Activated T-cell treated with anti-CD3 and anti-CD28 coated beads, Interleukin-2, amount 50 U/mL, for 4 hours (primary cell): ENCODE data around the gene SLC24A4. TPM values are rescaled to one million over a fixed set of nuclear protein-coding genes. Genes with fewer than 3 reads are reported as not detected.

ENCODE experiments used
- ATAC-seq, 2 donors: fragments of 200-7000 bp; cut with Tn5 transposase; one replicate each; pipeline ENCODE4 v1.10.0; 2021
- DNase-seq: peaks from one replicate; pipeline ENCODE4 v3.0.0-alpha.2; 2020
- H3K27me3 Mint-ChIP-seq: one replicate; pipeline ENCODE4 v1.8.0; 2021; ENCODE audit warnings: low read depth, mixed read lengths
- H3K36me3 Mint-ChIP-seq: one replicate; pipeline ENCODE4 v1.8.0; 2022; ENCODE audit warnings: mixed read lengths; ENCODE audit not compliant: insufficient read depth
- H3K4me1 Mint-ChIP-seq: one replicate; pipeline ENCODE4 v1.8.0; 2021; ENCODE audit warnings: low read depth, mixed read lengths
- H3K4me3 Mint-ChIP-seq: one replicate; pipeline ENCODE4 v1.8.0; 2021; ENCODE audit warnings: mild to moderate bottlenecking, moderate library complexity, mixed read lengths
- H3K9me3 Mint-ChIP-seq: one replicate; pipeline ENCODE4 v1.8.0; 2021; ENCODE audit warnings: mixed read lengths
- total RNA-seq, 3 donors: library from RNA; stranded (reverse); gene quantifications; one replicate each; pipeline ENCODE4 v1.2.1, GENCODE V29; 2021

The SLC24A4 gene
- total RNA-seq, 3 donors from 2014 or later: 0.03 TPM; not detected in 2

DNA sequence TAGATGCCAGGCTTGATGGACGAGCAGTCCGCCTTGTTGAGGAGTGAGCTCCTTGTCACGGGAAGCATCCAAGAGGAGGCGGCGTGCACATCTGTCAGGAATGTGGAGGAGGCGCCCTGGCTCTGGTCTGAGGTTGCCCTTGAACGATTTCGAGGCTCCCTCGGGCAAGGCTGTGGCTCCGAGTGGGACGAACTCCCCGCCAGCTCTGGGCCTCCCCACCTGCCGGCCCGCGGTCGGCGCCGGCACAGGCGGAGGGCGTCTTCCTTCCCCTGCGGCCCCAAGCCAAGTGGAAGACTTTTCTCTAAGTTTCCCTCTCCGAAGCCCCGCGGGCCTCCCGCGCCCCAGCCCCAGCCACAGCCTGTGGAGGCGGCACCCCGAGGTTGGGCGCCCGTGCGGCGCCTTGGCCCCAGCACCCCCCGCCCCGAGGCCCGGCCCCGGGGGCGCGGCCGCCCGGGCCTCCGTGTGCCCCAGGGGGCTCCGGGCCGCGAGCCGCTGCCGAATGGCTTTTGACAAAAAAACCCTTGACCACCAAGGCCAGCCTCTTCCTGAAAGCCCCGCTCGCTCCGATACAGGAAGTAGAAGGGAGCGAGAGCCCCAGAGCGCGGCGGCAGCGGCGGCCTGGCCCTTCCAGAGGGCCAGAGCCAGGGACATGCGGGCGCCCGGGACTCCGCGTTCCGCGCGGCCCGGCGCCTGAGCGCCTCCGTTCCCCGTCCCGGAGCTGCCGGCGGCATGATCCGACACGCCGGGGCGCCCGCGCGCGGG lies 190.4 kb downstream of the SLC24A4 start, which contains the start of gene RIN3:
Gene RIN3, plus strand, starts transcription at position 578 of the 762 bp plus-strand sequence. Its CDS starts 152 bp downstream, at position 730.
- Mint-ChIP-seq H3K4me1 (peaks cover 28% of the 10 kb centered on the region), H3K36me3 (no peaks in the 10 kb centered on the region), H3K4me3 (peak within 1 kb of the TSS; percentile 81), H3K9me3 (no peaks in the 10 kb centered on the region), H3K27me3 (peaks cover 5% of the 10 kb centered on the region)
- ATAC-seq (peak; percentile 60 to 63), DNase-seq (peak; percentile 36)

DNA sequence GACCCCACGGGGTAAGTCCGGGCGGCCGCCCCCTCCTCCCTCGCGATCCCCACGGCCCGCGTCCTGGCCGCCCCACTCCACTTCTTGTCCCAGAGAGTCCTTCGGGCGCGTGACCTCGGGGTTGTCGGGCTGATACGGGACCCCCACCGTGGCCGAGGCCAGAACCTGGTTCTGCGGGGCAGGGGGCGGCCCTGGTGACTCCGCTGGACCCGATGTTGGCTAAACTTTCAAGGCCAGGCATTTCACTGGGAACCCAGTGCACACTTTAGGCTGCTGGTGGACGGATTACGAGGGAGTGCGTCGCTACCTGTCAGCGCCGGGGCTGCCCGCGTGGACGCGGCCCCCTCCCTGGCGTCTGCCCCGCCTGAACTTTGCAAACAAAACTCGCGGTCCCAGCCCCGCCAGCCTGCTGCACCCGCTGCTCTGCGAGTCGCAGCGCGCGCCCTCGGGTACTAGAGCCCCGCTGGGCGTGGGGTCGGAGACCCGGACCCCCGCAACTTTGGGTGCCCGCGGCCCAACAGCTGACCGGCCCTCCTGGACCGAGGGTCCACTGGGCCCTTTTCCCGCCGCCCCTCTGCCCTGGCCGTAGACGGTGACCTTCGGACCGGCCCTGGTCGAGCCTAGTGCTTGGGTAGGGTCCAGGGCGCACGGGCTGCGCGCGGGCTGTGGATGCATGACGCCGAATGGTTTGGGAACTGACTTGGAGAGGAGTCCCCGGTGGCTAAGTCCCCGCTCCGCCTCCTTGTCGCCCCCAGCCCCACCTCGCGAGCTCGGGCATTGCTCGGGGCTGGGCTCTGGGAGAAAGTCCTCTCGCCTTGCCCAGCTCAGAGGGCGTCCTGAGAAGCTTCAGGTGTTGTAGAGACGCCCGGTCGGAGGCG lies 191.2 kb downstream of the SLC24A4 start:
- Mint-ChIP-seq H3K4me3 (peak overlapping the region; percentile 81), H3K36me3 (no peaks in the 10 kb centered on the region), H3K27me3 (peaks cover 5% of the 10 kb centered on the region), H3K9me3 (no peaks in the 10 kb centered on the region), H3K4me1 (peaks cover 37% of the 10 kb centered on the region)
- DNase-seq (peak; percentile 54), ATAC-seq (peak; percentile 44 to 59)

DNA sequence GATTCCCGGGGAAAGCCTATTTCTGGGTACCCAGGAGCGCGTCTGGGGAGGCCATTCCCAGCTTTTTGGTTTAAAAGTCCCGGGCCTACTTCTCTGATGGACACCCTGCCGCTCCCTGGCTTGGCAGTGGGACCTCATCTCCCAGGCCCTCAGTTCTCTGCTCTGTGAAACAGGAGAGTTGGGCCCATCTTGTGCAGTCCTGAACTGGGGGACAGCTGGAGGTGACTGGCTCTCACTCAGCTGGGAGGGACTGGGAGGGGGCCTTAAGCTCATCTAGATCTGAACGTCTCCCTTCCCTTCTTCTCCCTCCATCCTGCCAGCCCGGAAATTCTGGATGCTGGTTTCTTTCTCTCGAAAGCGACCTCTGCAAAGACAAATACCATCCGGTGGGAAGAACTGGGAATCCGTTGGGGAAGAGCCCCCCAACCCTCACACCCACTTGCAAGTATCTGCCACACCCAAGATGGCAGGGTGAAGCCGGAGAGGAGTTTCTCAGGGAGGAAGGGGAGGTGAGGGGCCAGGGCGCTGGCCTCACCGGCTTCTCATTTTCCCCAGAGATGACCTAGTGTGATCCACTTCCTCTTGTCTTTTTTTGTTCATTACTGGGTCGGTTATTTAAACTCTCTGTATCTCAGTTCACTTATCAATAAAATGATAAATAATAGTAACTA lies 192.0 kb downstream of the SLC24A4 start:
- ATAC-seq: no peak
- peaks cover 42% of the 10 kb centered on the region for H3K4me1 Mint-ChIP-seq
- H3K4me3 Mint-ChIP-seq: peak overlapping the region; percentile 81
- no peak for DNase-seq
- H3K36me3 Mint-ChIP-seq: no peaks in the 10 kb centered on the region
- peaks cover 5% of the 10 kb centered on the region for H3K27me3 Mint-ChIP-seq
- no peaks in the 10 kb centered on the region for H3K9me3 Mint-ChIP-seq

DNA sequence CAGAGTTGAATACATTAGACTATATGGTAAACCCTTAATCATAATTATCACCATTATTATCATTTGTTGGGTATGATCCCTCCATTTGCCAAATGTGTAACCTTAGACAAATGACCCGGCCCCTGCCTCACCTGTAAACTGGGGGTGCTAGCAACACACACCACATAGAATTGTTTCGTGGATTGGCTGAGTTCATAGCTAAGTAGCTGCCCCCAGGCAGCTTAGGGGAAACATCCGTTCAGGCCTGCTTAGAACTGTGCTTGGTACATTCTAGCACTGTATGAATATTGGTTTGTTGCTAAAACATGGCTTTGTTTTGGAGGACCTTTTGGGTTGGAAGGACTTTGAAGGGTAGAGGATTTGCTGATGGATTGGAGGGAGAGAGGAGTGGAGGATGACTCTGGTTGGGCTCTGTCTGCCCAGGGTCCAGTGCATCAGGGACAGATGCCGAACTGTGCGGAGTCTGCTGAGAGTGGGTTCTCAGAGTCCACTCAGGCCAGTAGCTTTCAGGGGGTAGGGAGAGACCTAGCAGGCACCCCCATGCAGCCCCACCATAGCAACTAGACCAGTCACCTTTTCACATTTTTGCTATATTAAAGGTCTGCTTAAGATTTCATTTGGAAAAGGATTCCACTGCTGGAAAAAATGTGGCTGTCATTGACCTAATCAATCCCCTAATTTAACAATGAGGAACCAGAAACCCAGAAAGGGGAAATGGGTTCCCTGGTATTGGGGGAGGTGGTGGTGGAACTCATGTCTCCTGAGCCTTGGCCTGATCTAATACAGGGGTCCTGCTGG lies 192.8 kb downstream of the SLC24A4 start:
- no peak for ATAC-seq
- Mint-ChIP-seq H3K36me3 (peaks cover under 1% of the 10 kb centered on the region), H3K9me3 (no peaks in the 10 kb centered on the region), H3K27me3 (peaks cover 5% of the 10 kb centered on the region), H3K4me3 (peak overlapping the region; percentile 81), H3K4me1 (peaks cover 44% of the 10 kb centered on the region)
- DNase-seq: no peak

DNA sequence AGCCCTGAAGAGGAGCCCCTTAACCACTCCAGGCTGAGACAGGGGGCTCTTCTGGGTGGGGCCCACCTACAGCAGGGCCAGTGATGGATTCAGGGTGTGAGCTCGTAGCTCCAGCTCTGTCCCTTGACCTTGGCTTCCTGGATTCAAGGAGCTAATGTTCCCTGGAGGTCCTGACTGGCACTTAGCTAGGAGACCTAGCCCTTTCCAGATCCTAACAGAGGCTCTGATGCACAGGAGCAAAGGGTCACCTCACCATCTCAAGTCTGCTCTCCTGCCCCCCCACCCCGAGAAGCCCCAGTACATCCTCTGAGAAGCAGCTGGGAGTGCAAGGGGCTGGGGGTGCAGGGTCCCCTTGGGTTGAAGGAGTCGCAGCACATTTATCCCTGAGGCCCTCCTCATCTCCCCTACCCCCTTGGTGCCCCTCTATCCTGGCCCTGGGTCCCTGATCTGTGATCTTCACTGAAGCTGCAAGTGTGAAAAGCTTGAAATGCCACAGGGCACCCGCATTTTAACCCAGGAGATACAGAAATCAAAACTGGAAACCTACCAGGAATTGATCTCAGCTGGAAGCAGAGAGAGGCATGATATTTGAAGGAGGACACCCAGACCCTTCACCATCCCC lies 193.5 kb downstream of the SLC24A4 start:
- Mint-ChIP-seq H3K36me3 (peaks cover 2% of the 10 kb centered on the region), H3K27me3 (peaks cover 5% of the 10 kb centered on the region), H3K4me1 (peaks cover 47% of the 10 kb centered on the region), H3K4me3 (no peak overlapping the region), H3K9me3 (no peaks in the 10 kb centered on the region)
- ATAC-seq: no peak
- no peak for DNase-seq

DNA sequence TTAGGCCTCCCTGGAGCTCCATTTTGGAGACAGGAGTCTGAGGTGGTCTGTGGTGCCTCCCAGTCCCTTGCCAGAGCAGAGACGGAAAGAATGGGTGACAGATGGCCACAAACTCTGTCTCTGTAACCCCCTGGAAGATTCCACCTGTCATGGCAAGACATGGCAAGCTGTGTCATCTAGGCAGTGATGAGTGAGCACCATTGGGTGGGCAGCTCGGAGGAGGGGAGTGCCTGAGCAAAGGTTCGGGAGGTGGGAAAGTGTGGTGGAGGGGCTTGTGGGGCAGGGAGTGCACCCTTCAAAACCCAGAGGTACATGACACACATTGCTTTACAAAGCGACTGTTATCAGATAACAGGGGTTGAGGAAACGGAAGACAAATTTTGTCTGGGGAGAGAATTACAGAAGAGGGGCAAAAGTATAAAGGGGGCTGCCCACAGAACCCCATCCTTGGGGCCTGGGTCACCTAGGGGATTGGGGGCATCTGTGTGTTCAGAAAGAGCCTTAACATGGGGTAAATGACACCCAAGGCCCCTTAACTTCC lies 194.1 kb downstream of the SLC24A4 start:
- Mint-ChIP-seq H3K4me1 (peaks cover 49% of the 10 kb centered on the region), H3K36me3 (peaks cover 2% of the 10 kb centered on the region), H3K9me3 (no peaks in the 10 kb centered on the region), H3K4me3 (no peak overlapping the region), H3K27me3 (peaks cover 5% of the 10 kb centered on the region)
- ATAC-seq: peak; percentile 14 to 19
- DNase-seq: peak; percentile 56

DNA sequence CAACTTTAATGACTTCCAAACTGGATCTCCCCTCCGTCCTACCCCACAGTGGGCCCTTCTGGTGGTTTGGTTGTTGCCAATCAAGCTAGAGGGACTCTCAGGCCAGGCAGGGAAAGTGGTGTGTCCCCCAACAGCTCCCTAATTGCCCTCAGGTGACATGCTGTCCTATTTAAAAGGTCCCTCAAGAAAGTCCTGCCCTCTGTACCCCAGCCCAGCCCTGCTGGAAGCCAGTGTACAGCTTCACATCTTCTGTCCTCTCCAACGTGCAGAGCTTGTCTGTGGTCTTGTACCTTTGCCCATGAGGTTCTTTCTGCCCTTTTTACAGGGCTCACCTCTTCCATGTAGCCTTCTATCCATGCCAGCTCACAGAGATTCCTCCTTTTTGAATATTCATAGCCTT lies 194.8 kb downstream of the SLC24A4 start:
- H3K4me1 Mint-ChIP-seq: peaks cover 45% of the 10 kb centered on the region
- no peak for ATAC-seq
- DNase-seq: no peak
- H3K36me3 Mint-ChIP-seq: peaks cover 2% of the 10 kb centered on the region
- H3K9me3 Mint-ChIP-seq: no peaks in the 10 kb centered on the region
- no peak overlapping the region for H3K4me3 Mint-ChIP-seq
- H3K27me3 Mint-ChIP-seq: peaks cover 2% of the 10 kb centered on the region

DNA sequence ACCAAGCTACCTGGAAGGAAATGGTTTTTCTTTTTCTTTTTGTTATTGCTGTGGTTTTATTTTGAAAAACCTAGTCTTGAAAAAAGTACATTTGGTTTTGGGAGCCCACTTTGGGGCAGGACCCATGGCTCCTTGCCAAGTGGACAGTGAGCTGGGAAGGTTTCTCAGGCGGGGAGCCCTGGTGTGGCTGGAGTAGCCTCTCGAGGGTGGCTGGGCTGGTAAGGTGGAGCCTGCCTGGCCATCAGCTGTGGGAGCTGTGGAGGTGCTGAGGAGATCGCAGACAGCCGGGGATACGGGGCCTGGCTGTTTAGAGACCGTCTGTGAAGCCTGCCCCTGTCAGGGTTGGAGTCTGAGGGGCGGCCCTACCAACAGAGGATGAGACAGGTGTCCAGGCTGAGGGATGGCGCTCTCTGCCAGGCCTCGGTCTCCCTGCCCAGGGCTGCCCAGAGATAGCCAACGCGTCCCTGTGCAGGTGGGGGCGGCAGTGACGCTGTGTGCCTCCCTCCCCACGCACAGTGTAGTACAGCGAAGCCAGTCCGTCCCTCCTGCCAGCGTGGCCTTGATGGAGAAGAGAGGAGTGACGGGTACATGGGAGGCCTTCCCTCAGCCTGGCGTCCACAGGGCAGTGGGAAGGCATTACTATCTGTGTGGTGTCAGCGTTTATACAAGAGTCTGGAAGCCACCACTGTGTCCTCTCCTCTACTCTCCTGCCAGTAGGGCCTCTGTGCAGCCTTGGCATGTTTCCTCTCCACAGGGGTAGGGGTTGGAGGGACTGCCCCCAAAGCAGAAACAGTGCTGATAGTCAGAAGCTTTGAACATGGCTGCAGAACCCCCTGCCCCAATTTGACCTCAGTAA lies 196.5 kb downstream of the SLC24A4 start:
- Mint-ChIP-seq H3K27me3 (peaks cover 2% of the 10 kb centered on the region), H3K4me1 (peaks cover 49% of the 10 kb centered on the region), H3K36me3 (peaks cover 2% of the 10 kb centered on the region), H3K4me3 (no peak overlapping the region), H3K9me3 (no peaks in the 10 kb centered on the region)
- DNase-seq (no peak), ATAC-seq (no peak)

DNA sequence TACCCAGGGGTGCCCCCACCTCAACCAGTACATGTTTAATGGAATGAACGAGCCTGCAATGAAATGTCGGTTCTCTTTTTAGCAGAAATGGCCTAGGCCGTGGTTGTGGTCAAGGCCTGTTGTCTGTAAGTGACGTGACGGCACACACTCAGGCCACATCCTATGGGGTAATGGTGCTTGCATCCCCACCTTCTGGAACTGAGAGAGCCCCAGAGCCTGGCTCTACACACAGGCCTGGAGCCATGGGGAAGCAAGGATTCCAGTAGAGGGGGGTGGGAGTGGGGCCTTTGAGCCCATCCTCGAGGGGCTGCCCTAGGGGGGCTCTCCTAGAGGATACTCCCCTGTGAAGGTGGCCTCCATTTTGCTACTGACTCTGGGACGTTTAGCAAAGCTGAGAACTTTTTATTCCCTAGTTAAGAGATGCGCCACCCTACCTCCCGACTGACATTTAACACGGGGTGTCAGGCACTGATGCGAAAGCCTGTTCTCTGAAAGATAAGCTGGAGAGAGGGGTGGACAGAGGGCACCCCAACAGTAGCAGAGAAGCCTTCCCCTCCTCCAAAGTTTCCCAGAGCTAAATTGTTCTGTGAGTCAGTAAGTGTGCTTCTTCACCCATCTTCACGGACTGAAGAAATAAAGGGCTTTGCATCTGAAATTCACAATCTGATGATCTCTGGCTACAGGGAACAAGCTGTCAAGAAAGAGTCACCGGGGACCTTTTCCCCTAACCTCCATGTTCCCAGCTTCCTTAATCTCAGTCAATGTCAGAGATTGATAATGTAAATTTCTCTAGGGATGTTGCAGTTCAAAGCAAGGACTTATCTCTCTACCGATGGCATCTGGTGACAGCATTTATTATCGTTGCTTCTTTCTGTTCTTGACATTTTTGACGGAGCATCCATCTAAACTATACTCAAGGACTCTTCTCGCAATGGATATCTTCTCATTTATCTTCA lies 197.4 kb downstream of the SLC24A4 start:
- DNase-seq (no peak), ATAC-seq (no peak)
- no peak overlapping the region for H3K4me3 Mint-ChIP-seq
- H3K27me3 Mint-ChIP-seq: peaks cover 2% of the 10 kb centered on the region
- H3K4me1 Mint-ChIP-seq: peaks cover 48% of the 10 kb centered on the region
- peaks cover 2% of the 10 kb centered on the region for H3K36me3 Mint-ChIP-seq
- H3K9me3 Mint-ChIP-seq: no peaks in the 10 kb centered on the region

DNA sequence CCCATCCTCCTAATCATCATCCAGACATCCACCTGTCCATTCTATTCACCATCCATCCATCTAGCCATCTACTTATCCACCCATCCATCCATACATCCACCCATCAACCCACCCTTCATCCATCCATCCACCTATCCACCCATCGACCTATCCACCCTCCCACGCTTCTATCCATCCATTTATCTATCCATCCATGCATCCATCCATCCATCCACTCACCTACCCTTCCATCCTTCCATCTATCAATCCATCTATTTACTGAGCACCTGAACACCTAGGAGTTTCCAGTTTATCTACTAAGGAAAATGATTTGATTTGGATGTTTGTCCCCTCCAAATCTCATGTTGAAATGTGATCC lies 198.1 kb downstream of the SLC24A4 start:
- no peak for ATAC-seq
- H3K36me3 Mint-ChIP-seq: peaks cover 2% of the 10 kb centered on the region
- DNase-seq: no peak
- peaks cover 42% of the 10 kb centered on the region for H3K4me1 Mint-ChIP-seq
- no peak overlapping the region for H3K4me3 Mint-ChIP-seq
- no peaks in the 10 kb centered on the region for H3K9me3 Mint-ChIP-seq
- peaks cover 2% of the 10 kb centered on the region for H3K27me3 Mint-ChIP-seq

DNA sequence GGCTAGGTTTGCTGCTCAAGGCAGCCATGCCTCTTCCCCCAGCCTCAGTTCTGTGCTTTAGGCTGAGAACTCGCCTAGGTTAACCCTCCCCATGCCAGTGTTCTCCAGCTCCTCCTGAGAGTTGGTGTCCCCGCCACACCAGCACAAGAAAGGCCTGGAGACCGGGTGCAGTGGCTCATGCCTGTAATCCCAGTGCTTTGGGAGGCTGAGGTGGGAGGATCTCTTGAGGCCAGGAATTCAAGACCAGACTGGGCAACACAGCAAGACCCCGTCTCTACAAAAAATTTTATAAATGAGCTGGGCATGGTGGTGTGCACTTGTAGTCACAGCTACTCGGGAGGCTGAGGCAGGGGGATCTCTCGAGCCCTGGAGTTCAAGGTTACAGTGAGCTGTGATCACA lies 200.8 kb downstream of the SLC24A4 start:
- H3K36me3 Mint-ChIP-seq: peaks cover 2% of the 10 kb centered on the region
- H3K4me1 Mint-ChIP-seq: peaks cover 25% of the 10 kb centered on the region
- no peak for DNase-seq
- H3K4me3 Mint-ChIP-seq: no peak overlapping the region
- H3K27me3 Mint-ChIP-seq: no peaks in the 10 kb centered on the region
- ATAC-seq: no peak
- H3K9me3 Mint-ChIP-seq: no peaks in the 10 kb centered on the region
